SK-N-SH (cell line): ENCODE measurements around the gene SCARB1. TPM values are rescaled to one million over a fixed set of nuclear protein-coding genes. Genes with fewer than 3 reads are reported as not detected.
A peak's percentile ranks its signal among the peaks of the same experiment; 100 is the strongest.

ENCODE experiments used
- CTCF ChIA-PET: fragments of 300-600, 350-600 bp; formaldehyde crosslinking; extraction: SDS; loops from one replicate; lab custom pipeline; 2021; lab: Yijun Ruan, JAX
- POLR2A ChIA-PET: fragments of 350-600 bp; sonication (Branson Sonifier 250); formaldehyde crosslinking; extraction: SDS; loops from one replicate; lab custom pipeline; 2020; ENCODE audit warnings: antibody characterized with exemption, inconsistent platforms; lab: Yijun Ruan, JAX
- DNase-seq: peaks from one replicate; pipeline ENCODE4 v3.0.0; 2012
- H2AFZ ChIP-seq: fragments of 200-600 bp; sonication (generic); 2 replicates; pipeline ENCODE4 v1.8.1; 2016; ENCODE audit warnings: antibody characterized with exemption, mild to moderate bottlenecking, low read depth
- H3F3A ChIP-seq: fragments of 200-600 bp; sonication (generic); replicated peaks from 2 replicates; pipeline ENCODE3; 2016; ENCODE audit warnings: antibody characterized with exemption, mild to moderate bottlenecking; ENCODE audit not compliant: insufficient read depth
- H3K27ac ChIP-seq, 2 experiments: fragments of 200-500 bp in 1 of 2; fragments of 200-600 bp in 1 of 2; sonication (Bioruptor generic) in 1 of 2; sonication (generic), shearing (Covaris generic) in 1 of 2; 2 replicates each; pipeline versions ENCODE4 v1.5.1 to v1.6.1; 2014 to 2016; ENCODE audit warnings: low read depth in 2 of 2, inconsistent platforms in 1 of 2, low read length in 1 of 2, mild to moderate bottlenecking in 1 of 2, mixed read lengths in 1 of 2
- H3K27me3 ChIP-seq: fragments of 200-600 bp; sonication (generic), shearing (Covaris generic); 2 replicates; pipeline ENCODE4 v1.6.1; 2016; ENCODE audit warnings: mixed run types; ENCODE audit not compliant: insufficient read depth
- H3K36me3 ChIP-seq, 2 experiments: fragments of 200-500 bp in 1 of 2; fragments of 200-600 bp in 1 of 2; sonication (Bioruptor generic) in 1 of 2; sonication (generic) in 1 of 2; replicated peaks in 1 of 2; 2 replicates each; pipeline versions ENCODE3 to v1.5.1; 2014 to 2016; ENCODE audit warnings: low read length in 1 of 2, mild to moderate bottlenecking in 1 of 2; ENCODE audit not compliant: insufficient read depth in 2 of 2, control insufficient read depth in 1 of 2
- H3K4me1 ChIP-seq, 2 experiments: fragments of 200-500 bp in 1 of 2; fragments of 200-600 bp in 1 of 2; sonication (Bioruptor generic) in 1 of 2; sonication (generic), shearing (Covaris generic) in 1 of 2; 2 replicates each; pipeline versions ENCODE4 v1.5.1 to v1.6.1; 2014 to 2016; ENCODE audit warnings: low read depth in 1 of 2, low read length in 1 of 2, mixed run types in 1 of 2; ENCODE audit not compliant: insufficient read depth in 2 of 2, control insufficient read depth in 1 of 2
- H3K4me2 ChIP-seq: fragments of 200-600 bp; sonication (generic), shearing (Covaris generic); 2 replicates; pipeline ENCODE4 v1.6.1; 2017; ENCODE audit warnings: mixed run types
- H3K4me3 ChIP-seq, 2 experiments: fragments of 200-500 bp in 1 of 2; fragments of 200-600 bp in 1 of 2; sonication (Bioruptor generic) in 1 of 2; sonication (generic), shearing (Covaris generic) in 1 of 2; 2 replicates each; pipeline versions ENCODE4 v1.5.1 to v1.8.1; 2014 to 2016; ENCODE audit warnings: low read depth in 2 of 2, inconsistent platforms in 1 of 2, low read length in 1 of 2, mild to moderate bottlenecking in 1 of 2, mixed read lengths in 1 of 2, moderate library complexity in 1 of 2
- H3K79me2 ChIP-seq: fragments of 200-600 bp; sonication (generic); 2 replicates; pipeline ENCODE4 v1.8.1; 2017; ENCODE audit warnings: mild to moderate bottlenecking; ENCODE audit not compliant: insufficient read depth
- H3K9ac ChIP-seq: fragments of 200-600 bp; sonication (generic); 2 replicates; pipeline ENCODE4 v1.6.1; 2017; ENCODE audit warnings: mixed run types
- H3K9me2 ChIP-seq: fragments of 200-600 bp; sonication (generic); 2 replicates; pipeline ENCODE4 v1.6.1; 2017; ENCODE audit warnings: mixed run types
- H3K9me3 ChIP-seq: fragments of 200-600 bp; sonication (generic); 2 replicates; pipeline ENCODE4 v1.6.1; 2017; ENCODE audit warnings: mixed run types, mild to moderate bottlenecking, moderate library complexity
- H4K20me1 ChIP-seq: fragments of 200-600 bp; sonication (generic); 2 replicates; pipeline ENCODE4 v1.6.1; 2017; ENCODE audit warnings: mild to moderate bottlenecking, mixed run types; ENCODE audit not compliant: insufficient read depth
- CHD2 ChIP-seq: fragments of 150-350 bp; IDR thresholded peaks from 2 replicates; pipeline ENCODE4 v1.6.1; 2018; ENCODE audit warnings: low read length; ENCODE audit not compliant: partially characterized antibody
- ELF1 ChIP-seq: IDR thresholded peaks from 2 replicates; pipeline ENCODE4 v1.4.0; 2012
- FOSL2 ChIP-seq: IDR thresholded peaks from 2 replicates; pipeline ENCODE4 v1.4.0; 2012; ENCODE audit warnings: low read depth, mild to moderate bottlenecking, moderate library complexity, borderline replicate concordance
- FOXJ3 ChIP-seq: sonication (generic); formaldehyde crosslinking; IDR thresholded peaks from 2 replicates; pipeline ENCODE4 v1.5.1; 2020; ENCODE audit warnings: mild to moderate bottlenecking, missing genetic modification reagents
- GABPA ChIP-seq: IDR thresholded peaks from 2 replicates; pipeline ENCODE4 v1.4.0; 2012; ENCODE audit warnings: low read depth, mild to moderate bottlenecking
- GATA2 ChIP-seq: sonication (generic); formaldehyde crosslinking; IDR thresholded peaks from 2 replicates; pipeline ENCODE4 v1.5.0; 2020; ENCODE audit warnings: mild to moderate bottlenecking, missing genetic modification reagents
- IRF3 ChIP-seq: fragments of 150-350 bp; IDR thresholded peaks from 2 replicates; pipeline ENCODE4 v1.6.1; 2016; ENCODE audit warnings: mild to moderate bottlenecking, low read depth, low read length
- NRF1 ChIP-seq: IDR thresholded peaks from 2 replicates; pipeline ENCODE4 v1.6.1; 2012; ENCODE audit warnings: low read depth, mild to moderate bottlenecking, low read length
- POLR2AphosphoS5 ChIP-seq: IDR thresholded peaks from 2 replicates; pipeline ENCODE4 v1.6.1; 2012; ENCODE audit warnings: low read depth, low read length
- REST ChIP-seq: IDR thresholded peaks from 2 replicates; pipeline ENCODE4 v1.6.1; 2012; ENCODE audit warnings: mild to moderate bottlenecking, low read depth, low read length, moderate library complexity
- SIN3A ChIP-seq: IDR thresholded peaks from 2 replicates; pipeline ENCODE4 v1.6.1; 2012; ENCODE audit warnings: low read depth, mild to moderate bottlenecking, low read length, moderate library complexity, borderline replicate concordance
- TCF12 ChIP-seq: IDR thresholded peaks from 2 replicates; pipeline ENCODE4 v1.4.0; 2012
- WGBS: methylation state at CpG from one replicate; pipeline ENCODE4 v1.1.6; 2017; ENCODE audit warnings: low lambda C conversion rate; 5-methylcytosine and 5-hydroxymethylcytosine counted together
- polyA plus RNA-seq, 3 experiments: library from polyadenylated mRNA; depleted of rRNA; stranded (reverse); fragments of >200 nt; gene quantifications; 2 replicates each; pipeline ENCODE4 v1.2.3, GENCODE V29; 2012
- TF ChIP-seq, protein P1 (sequence below): fragments of 150-350 bp; IDR thresholded peaks from 2 replicates; pipeline ENCODE4 v1.6.1; 2017; ENCODE audit warnings: antibody characterized with exemption, low read length, low read depth, borderline replicate concordance
- TF ChIP-seq, protein P2 (sequence below): IDR thresholded peaks from 2 replicates; pipeline ENCODE4 v1.4.0; 2012; ENCODE audit warnings: low read depth, borderline replicate concordance

SCARB1 gene
- polyA plus RNA-seq, 1 of the 3 experiments (the other 2 are of a cell fraction) = 33.0 TPM

DNA sequence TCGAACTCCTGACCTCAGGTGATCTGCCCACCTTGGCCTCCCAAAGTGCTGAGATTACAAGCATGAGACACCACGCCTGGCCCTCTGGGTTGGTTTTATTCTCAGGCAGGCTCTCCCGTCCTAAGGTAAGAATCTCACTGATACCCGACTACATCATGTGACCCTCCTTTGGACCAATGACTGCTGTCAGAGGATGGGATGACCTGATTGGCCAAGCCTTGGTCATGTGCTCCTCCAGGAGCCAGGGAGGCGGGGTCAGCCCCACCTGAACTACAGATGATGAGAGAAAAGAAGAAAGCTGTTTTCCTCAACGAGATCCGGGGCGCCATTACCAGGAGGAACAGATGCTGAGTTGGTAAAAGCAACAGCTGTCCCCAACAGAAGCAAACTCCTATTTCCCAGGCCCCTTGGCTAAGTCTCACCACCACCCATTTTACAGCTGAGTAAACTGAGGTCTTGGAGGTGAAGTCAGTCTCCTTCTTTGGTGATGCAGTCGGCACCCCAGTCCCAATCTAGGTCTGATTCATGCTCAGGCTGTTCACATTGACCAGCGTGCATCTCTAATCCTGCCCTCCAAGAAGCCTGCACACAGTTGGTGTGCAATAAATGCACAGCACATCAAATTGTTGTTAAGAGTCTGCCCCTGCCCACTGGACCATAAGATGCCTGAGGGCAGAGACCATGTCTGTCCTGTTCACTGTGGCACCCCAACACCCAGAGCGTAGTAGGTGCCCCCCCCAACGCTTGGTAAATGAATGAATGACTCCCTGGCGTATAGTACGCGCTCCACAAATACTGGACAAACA lies 118.8 kb downstream of the SCARB1 start:
- H3K4me1 ChIP-seq = peaks cover 13 to 27% of the 10 kb centered on the region in 2 experiments; a peak in 3 of 4 replicates
- H2AFZ ChIP-seq = no peak overlapping the region
- no peaks in the 10 kb centered on the region for H3K9me3 ChIP-seq
- no peaks in the 10 kb centered on the region for H3K9me2 ChIP-seq
- H3K4me2 ChIP-seq = no peak overlapping the region
- POLR2A ChIA-PET = no interaction called here
- H3K27me3 ChIP-seq = no peaks in the 10 kb centered on the region
- H3F3A ChIP-seq = peaks cover 18% of the 10 kb centered on the region
- WGBS = 96% methylated on average over 15 of the region's 15 CpGs
- no peak overlapping the region for H3K9ac ChIP-seq
- peak overlapping the region; percentile 83 to 94; a peak in 3 of 4 replicates for H3K27ac ChIP-seq
- CTCF ChIA-PET = no interaction called here
- peak; percentile 79 for DNase-seq
- H4K20me1 ChIP-seq = no peaks in the 10 kb centered on the region
- H3K36me3 ChIP-seq = no peaks in the 10 kb centered on the region
- H3K4me3 ChIP-seq = no peak overlapping the region
- TF ChIP-seq IRF3 (no peak), GABPA (no peak)
- TF ChIP-seq, protein P1, sequence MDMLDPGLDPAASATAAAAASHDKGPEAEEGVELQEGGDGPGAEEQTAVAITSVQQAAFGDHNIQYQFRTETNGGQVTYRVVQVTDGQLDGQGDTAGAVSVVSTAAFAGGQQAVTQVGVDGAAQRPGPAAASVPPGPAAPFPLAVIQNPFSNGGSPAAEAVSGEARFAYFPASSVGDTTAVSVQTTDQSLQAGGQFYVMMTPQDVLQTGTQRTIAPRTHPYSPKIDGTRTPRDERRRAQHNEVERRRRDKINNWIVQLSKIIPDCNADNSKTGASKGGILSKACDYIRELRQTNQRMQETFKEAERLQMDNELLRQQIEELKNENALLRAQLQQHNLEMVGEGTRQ = 0 out of 2 replicates have a peak, but pooled peaks have one; percentile 36
- TF ChIP-seq, protein P2, sequence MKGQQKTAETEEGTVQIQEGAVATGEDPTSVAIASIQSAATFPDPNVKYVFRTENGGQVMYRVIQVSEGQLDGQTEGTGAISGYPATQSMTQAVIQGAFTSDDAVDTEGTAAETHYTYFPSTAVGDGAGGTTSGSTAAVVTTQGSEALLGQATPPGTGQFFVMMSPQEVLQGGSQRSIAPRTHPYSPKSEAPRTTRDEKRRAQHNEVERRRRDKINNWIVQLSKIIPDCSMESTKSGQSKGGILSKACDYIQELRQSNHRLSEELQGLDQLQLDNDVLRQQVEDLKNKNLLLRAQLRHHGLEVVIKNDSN = peak; percentile 86
- H3K79me2 ChIP-seq = no peaks in the 10 kb centered on the region

GRCh38 chr12:124744273-124744640 lies 119.4 kb downstream of the SCARB1 start:
- Histone ChIP-seq H3K27me3 (no peaks in the 10 kb centered on the region), H3K4me1 (peaks cover 13 to 27% of the 10 kb centered on the region in 2 experiments; a peak in 3 of 4 replicates), H3K9me3 (no peaks in the 10 kb centered on the region), H3K4me2 (no peak overlapping the region), H2AFZ (no peak overlapping the region), H3K79me2 (no peaks in the 10 kb centered on the region), H3K9ac (no peak overlapping the region), H3K36me3 (no peaks in the 10 kb centered on the region), H4K20me1 (no peaks in the 10 kb centered on the region), H3K27ac (0 out of 4 replicates have a peak overlapping the region, but pooled peaks of 1 of the 2 experiments have one; percentile 3), H3K4me3 (no peak overlapping the region), H3F3A (peaks cover 21% of the 10 kb centered on the region), H3K9me2 (no peaks in the 10 kb centered on the region)
- POLR2A ChIA-PET = no interaction called here
- CTCF ChIA-PET = no interaction called here
- TF ChIP-seq REST (no peak), CHD2 (no peak), FOSL2 (no peak), IRF3 (no peak), GABPA (no peak), ELF1 (no peak), FOXJ3 (CRISPR knock-in tag) (no peak), NRF1 (no peak), TCF12 (no peak), SIN3A (no peak), POLR2AphosphoS5 (no peak), GATA2 (CRISPR knock-in tag) (no peak)
- no peak for DNase-seq
- WGBS = 96% methylated on average over 7 of the region's 7 CpGs
